B cell (primary cell): Measurements from ENCODE around the gene CERS6. TPM values are rescaled to one million over a fixed set of nuclear protein-coding genes. Genes with fewer than 3 reads are reported as not detected.

ENCODE experiments used
- ATAC-seq: fragments of 200-7000 bp; cut with Tn5 transposase; one replicate; pipeline ENCODE4 v1.10.0; 2021; ENCODE audit warnings: low read depth, mild to moderate bottlenecking, moderate number of reproducible peaks, moderate library complexity
- CTCF ChIA-PET: fragments of 350-600 bp; sonication (Branson Sonifier 250); formaldehyde crosslinking; loops from one replicate; lab custom pipeline; 2021; ENCODE audit warnings: antibody characterized with exemption, inconsistent platforms; lab: Charles Lee
- POLR2A ChIA-PET: fragments of 350-600 bp; sonication (Branson Sonifier 250); formaldehyde crosslinking; loops from one replicate; lab custom pipeline; 2021; ENCODE audit warnings: antibody characterized with exemption; lab: Charles Lee
- DNase-seq: peaks from one replicate; pipeline ENCODE4 v3.0.0; 2013
- H2AFZ ChIP-seq: 2 replicates; pipeline ENCODE4 v1.6.1; 2012; ENCODE audit warnings: mild to moderate bottlenecking, low read depth, low read length; ENCODE audit not compliant: insufficient read depth, poor library complexity, severe bottlenecking
- H3K27ac ChIP-seq, 2 donors: 1 replicate in 1 of 2; 2 replicates in 1 of 2; pipeline ENCODE4 v1.5.1; 2012 to 2013; ENCODE audit warnings: low read length in 2 of 2, mild to moderate bottlenecking in 2 of 2, moderate library complexity in 1 of 2
- H3K27me3 ChIP-seq, 4 experiments: fragments of 200-600 bp in 1 of 4; sonication (generic) in 1 of 4; replicated peaks in 1 of 4; 1 replicate in 2 of 4; 2 replicates in 2 of 4; pipeline versions ENCODE4 v1.6.1 to v1.7.0; 2013 to 2016; ENCODE audit warnings: low read length in 3 of 4, mild to moderate bottlenecking in 2 of 4, mixed read lengths in 1 of 4, moderate library complexity in 1 of 4; ENCODE audit not compliant: insufficient read depth in 4 of 4, control insufficient read depth in 3 of 4; ENCODE audit errors: control extremely low read depth in 1 of 4
- H3K36me3 ChIP-seq, 2 experiments: replicated peaks in 1 of 2; 1 replicate in 1 of 2; 2 replicates in 1 of 2; pipeline versions ENCODE4 v1.6.1 to v1.7.1; 2013; ENCODE audit warnings: low read length in 1 of 2; ENCODE audit not compliant: insufficient read depth in 2 of 2, control insufficient read depth in 1 of 2; ENCODE audit errors: control extremely low read depth in 1 of 2, extremely low read depth in 1 of 2
- H3K4me1 ChIP-seq, 2 donors: fragments of 200-600 bp in 1 of 2; sonication (generic) in 1 of 2; 1 replicate in 1 of 2; 2 replicates in 1 of 2; pipeline versions ENCODE4 v1.5.1 to v1.6.1; 2013 to 2017; ENCODE audit warnings: low read length in 2 of 2; ENCODE audit not compliant: control insufficient read depth in 2 of 2, insufficient read depth in 2 of 2
- H3K4me2 ChIP-seq: replicated peaks from 2 replicates; pipeline ENCODE3; 2012; ENCODE audit warnings: mild to moderate bottlenecking, low read depth, low read length; ENCODE audit not compliant: poor library complexity, severe bottlenecking
- H3K4me3 ChIP-seq, 5 experiments: fragments of 200-600 bp in 1 of 5; sonication (generic) in 1 of 5; 1 replicate in 3 of 5; 2 replicates in 2 of 5; pipeline versions ENCODE4 v1.5.1 to v1.7.0; 2011 to 2016; ENCODE audit warnings: low read length in 4 of 5, mild to moderate bottlenecking in 4 of 5, low read depth in 2 of 5, control low read depth in 1 of 5, moderate library complexity in 1 of 5; ENCODE audit not compliant: insufficient read depth in 1 of 5; ENCODE audit errors: control extremely low read depth in 1 of 5, extremely low read depth in 1 of 5
- H3K79me2 ChIP-seq: fragments of 200-600 bp; sonication (generic); one replicate; pipeline ENCODE4 v1.6.0; 2016; ENCODE audit warnings: low read length; ENCODE audit not compliant: control insufficient read depth, insufficient read depth
- H3K9ac ChIP-seq: fragments of 200-600 bp; sonication (generic); 2 replicates; pipeline ENCODE4 v1.6.1; 2017; ENCODE audit warnings: mild to moderate bottlenecking, low read length, moderate library complexity
- H3K9me3 ChIP-seq, 3 donors: one replicate each; pipeline versions ENCODE4 v1.6.1 to v1.7.1; 2013; ENCODE audit warnings: low read length in 2 of 3; ENCODE audit not compliant: control insufficient read depth in 2 of 3, insufficient read depth in 1 of 3; ENCODE audit errors: control extremely low read depth in 1 of 3
- H4K20me1 ChIP-seq: 2 replicates; pipeline ENCODE4 v1.6.0; 2012; ENCODE audit warnings: mild to moderate bottlenecking, low read length; ENCODE audit not compliant: insufficient read depth, control insufficient read depth, poor library complexity, severe bottlenecking
- H3K27ac Mint-ChIP-seq: one replicate; pipeline ENCODE4 v1.8.0; 2021; ENCODE audit warnings: mixed read lengths
- H3K27me3 Mint-ChIP-seq: one replicate; pipeline ENCODE4 v1.8.0; 2021; ENCODE audit warnings: mixed read lengths
- H3K4me1 Mint-ChIP-seq: one replicate; pipeline ENCODE4 v1.8.0; 2021; ENCODE audit warnings: mixed read lengths
- H3K4me3 Mint-ChIP-seq: one replicate; pipeline ENCODE4 v1.8.0; 2021; ENCODE audit warnings: mixed read lengths
- H3K9me3 Mint-ChIP-seq: one replicate; pipeline ENCODE4 v1.8.0; 2022; ENCODE audit warnings: mixed read lengths; ENCODE audit not compliant: insufficient read depth
- CTCF ChIP-seq: fragments of 200-600 bp; IDR thresholded peaks from one replicate; pipeline ENCODE4 v1.8.0; 2022; ENCODE audit warnings: antibody characterized with exemption, mild to moderate bottlenecking
- EZH2 ChIP-seq: IDR thresholded peaks from 2 replicates; pipeline ENCODE4 v1.6.1; 2012; ENCODE audit warnings: borderline replicate concordance, low read depth, mild to moderate bottlenecking, moderate library complexity, low read length; ENCODE audit not compliant: insufficient read depth, poor library complexity, severe bottlenecking
- WGBS: methylation state at CpG from one replicate; pipeline ENCODE4 v1.1.5; 2013; ENCODE audit warnings: missing lambda C conversion rate; ENCODE audit not compliant: insufficient coverage; 5-methylcytosine and 5-hydroxymethylcytosine counted together
- intact Hi-C: fragments of 100-400 bp; cut with micrococcal nuclease; formaldehyde crosslinking; loops from one replicate; pipeline ENCODE4 v1.10.0; 2022
- polyA plus RNA-seq: library from polyadenylated mRNA; depleted of rRNA; stranded (reverse); fragments of >200 nt; gene quantifications from 2 replicates; pipeline ENCODE4 v1.2.3, GENCODE V29; 2012
- total RNA-seq, 2 donors: library from RNA; stranded (reverse); fragments of 120-200 nt in 1 of 2; gene quantifications; 1 replicate in 1 of 2; 2 replicates in 1 of 2; pipeline versions ENCODE4 v1.2.3 to v1.2.4, GENCODE V29; 2013 to 2022

The CERS6 gene
- total and polyA plus RNA-seq, 2 donors (not counting 1 experiment from before 2014, with no cell fraction given) = 2.2 to 5.5 TPM

- ChIA-PET CTCF (no interaction called here), POLR2A (no interaction called here)
- Histone ChIP-seq H3K4me2 (peak overlapping the region; percentile 37), H3K4me3 (peak overlapping the region in 1 of 5 experiments; percentile 9), H3K27me3 (no peaks in the 10 kb centered on the region), H4K20me1 (peaks cover 6% of the 10 kb centered on the region), H3K9ac (no peak overlapping the region), H3K27ac (peak overlapping the region in 1 of 2 donors; percentile 1), H3K4me1 (peaks cover 35 to 41% of the 10 kb centered on the region in 2 donors), H3K36me3 (no peaks in the 10 kb centered on the region), H2AFZ (peak overlapping the region; percentile 16), H3K9me3 (no peaks in the 10 kb centered on the region), H3K79me2 (peaks cover 69% of the 10 kb centered on the region)
- peak overlapping the region; percentile 61 for H3K4me3 Mint-ChIP-seq
- H3K9me3 Mint-ChIP-seq = no peaks in the 10 kb centered on the region
- no peak for TF ChIP-seq EZH2
- TF ChIP-seq CTCF = no peak
- peaks cover 55% of the 10 kb centered on the region for H3K4me1 Mint-ChIP-seq
- intact Hi-C loops = loop anchor here (1.0 kb wide), 1 partner anchor 9 kb away; no protein-coding TSS in a partner anchor
- no peaks in the 10 kb centered on the region for H3K27me3 Mint-ChIP-seq
- WGBS = no CpG with 5 or more reads among the region's 2 CpGs
- ATAC-seq = no peak
- DNase-seq = no peak
- H3K27ac Mint-ChIP-seq = no peak overlapping the region
Observed at GRCh38 chr2:168466190-168466737, 10.2 kb downstream of the CERS6 start.

- Histone ChIP-seq H3K4me1 (peaks cover 35 to 41% of the 10 kb centered on the region in 2 donors), H3K27ac (no peak overlapping the region), H3K4me2 (peak overlapping the region; percentile 37), H3K27me3 (no peaks in the 10 kb centered on the region), H3K36me3 (no peaks in the 10 kb centered on the region), H4K20me1 (peaks cover 6% of the 10 kb centered on the region), H3K9ac (no peak overlapping the region), H3K4me3 (peak overlapping the region in 1 of 5 experiments; percentile 9), H3K79me2 (peaks cover 68% of the 10 kb centered on the region), H3K9me3 (no peaks in the 10 kb centered on the region), H2AFZ (peak overlapping the region; percentile 16)
- ChIA-PET POLR2A (no interaction called here), CTCF (no interaction called here)
- no peak for TF ChIP-seq CTCF
- TF ChIP-seq EZH2 = no peak
- Mint-ChIP-seq H3K27ac (peak overlapping the region; percentile 8), H3K27me3 (no peaks in the 10 kb centered on the region), H3K9me3 (no peaks in the 10 kb centered on the region), H3K4me1 (peaks cover 53% of the 10 kb centered on the region), H3K4me3 (peak overlapping the region; percentile 61)
- no peak for ATAC-seq
- intact Hi-C loops = loop anchor here (1.0 kb wide), 1 partner anchor 10 kb away; no protein-coding TSS in a partner anchor
- WGBS = no CpG with 5 or more reads among the region's 3 CpGs
- DNase-seq = no peak
Observed at GRCh38 chr2:168466834-168467565, 10.9 kb downstream of the CERS6 start.
